GM18526 (cell line): ENCODE measurements around the gene DNAJC5.

Source experiments
- POLR2A ChIP-seq: IDR thresholded peaks from 3 replicates; pipeline ENCODE4 v1.6.1; 2011; ENCODE audit not compliant: insufficient read length; ENCODE audit errors: extremely low read depth

Gene DNAJC5

DNA sequence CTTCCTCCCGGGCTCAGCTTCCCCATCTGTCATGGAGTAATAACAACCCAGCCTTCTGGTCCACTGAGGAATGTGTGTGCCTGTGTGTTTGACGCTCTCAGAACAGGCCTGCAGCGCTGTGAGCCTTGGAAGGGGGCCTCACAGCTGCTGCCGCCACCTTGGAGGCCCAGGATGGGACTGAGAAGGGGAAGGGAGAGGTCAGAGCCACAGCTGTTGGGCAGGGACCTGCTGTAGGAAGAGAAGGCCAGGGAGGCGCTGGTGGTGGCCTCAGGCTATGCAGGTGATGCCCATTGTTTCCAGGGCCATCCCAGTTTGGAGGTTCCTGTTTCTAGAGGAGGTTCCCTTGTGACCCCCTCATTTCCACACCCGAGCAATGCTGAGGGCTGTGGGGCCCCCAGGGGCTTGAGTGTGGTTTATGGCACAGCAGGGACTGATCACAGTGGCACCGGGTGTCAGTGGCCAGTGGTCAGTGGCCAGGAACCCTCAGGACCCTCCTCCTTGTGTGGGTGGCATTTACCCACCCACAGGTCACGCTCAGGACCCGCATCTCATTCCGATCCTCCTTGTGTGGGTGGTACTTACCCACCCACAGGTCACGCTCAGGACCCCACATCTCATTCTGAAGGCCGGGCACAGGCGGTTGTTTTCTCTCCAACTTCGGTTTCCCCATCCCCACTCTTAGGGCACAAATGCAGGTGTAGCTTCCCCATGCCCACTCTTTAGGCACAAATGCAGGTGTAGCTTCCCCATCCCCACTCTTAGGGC lies 15.8 kb upstream of the DNAJC5 start:
- no peak for TF ChIP-seq POLR2A

DNA sequence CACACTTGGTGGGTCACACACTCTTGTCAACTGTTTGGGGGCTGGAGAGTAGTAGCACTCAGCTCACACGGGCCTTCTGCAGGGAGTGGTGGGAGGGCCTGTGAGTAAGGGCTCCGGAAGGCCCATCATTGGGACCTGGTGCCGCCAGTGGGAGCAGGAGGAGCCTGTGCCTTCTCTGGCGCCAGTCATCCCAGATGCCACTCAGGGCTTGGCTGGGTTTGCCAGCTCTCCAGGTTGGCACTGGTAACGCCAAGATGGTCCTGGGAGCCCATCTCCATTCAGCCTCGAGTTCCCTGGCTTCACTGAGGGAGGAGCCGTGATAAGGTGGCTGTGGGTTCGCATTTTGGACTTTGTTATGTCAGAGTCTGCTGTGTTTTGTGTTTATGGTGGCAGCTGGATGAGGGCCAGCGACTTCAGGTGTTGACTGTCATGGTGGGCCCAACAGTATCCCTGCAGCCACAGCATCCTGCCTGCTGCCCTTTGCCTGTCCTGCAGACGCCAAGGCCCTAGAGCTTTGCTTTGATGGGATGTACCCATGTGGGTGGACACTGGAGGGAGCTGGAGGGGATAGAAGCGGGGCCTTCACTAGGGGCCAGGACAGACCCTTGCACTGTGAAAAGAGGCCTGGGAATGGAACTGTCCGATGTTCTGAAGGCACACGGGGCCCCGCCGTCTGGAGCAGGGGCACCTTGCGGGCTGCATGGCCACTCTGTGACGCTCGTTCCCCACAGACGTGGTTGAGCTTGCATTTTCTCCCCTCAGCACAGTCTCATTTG lies 13.3 kb upstream of the DNAJC5 start:
- no peak for TF ChIP-seq POLR2A

DNA sequence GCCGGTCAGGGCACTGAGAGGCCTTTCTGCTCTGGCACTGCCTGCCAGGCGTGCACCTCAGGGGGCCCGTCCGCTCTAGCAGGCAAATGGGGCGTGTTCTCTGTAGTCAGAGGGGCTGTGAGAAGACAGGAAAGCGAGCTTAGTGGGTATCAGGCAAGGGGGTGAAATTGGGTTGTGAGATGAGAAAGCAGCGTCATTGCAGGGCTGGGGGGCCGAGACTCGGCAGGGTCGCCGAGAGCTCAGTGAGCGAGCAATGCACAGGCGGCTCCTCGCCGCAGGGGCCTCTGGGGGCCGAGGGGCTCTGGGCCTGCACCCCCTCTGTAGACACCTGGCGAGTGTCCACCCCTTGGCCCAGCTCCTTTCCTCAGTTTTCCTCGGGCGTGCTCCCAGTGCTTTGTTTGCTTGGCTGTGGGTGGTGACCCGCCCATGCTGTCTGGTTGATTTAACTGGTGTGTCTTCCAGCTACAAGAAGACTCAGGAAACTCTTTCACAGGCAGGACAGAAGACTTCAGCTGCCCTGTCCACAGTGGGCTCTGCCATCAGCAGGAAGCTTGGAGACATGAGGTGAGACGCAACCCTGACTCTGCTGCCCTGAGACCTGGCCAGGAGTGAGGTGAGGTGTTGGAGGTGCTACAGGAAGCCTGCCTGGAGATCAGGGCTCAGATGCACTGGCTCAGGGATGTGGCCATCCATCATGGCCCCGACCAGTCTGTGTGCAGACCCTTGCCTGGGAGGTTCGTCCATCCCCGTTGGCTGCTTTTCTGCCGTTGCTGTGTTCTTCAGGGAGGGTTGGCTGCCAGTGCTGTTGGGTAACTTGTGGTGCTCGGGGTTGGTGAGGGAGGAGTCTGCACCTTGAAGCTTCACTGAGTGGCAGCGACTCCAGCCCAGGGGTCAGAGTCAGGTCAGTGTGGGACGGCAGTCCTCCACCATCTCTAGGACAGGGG lies 12.4 kb upstream of the DNAJC5 start:
- no peak for TF ChIP-seq POLR2A

DNA sequence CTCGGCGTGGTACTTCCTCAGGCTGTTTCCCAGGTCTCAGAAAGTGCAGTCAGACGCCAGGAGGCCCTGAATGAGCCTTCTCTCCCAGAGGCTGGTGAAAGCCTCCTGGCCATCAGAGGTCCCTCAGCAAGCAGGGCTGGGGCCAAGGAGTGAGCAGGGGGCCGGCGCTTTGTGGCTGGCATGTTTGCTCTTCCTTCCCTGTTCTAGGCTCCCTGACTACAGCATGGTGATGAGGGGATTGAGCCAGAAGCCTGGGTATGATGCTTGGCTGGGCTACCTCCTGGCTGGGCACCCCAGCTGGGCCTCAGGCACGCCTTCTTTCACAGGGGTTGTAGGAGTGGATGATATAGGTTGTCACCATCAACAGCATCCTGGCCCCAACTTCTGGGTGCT lies 11.7 kb upstream of the DNAJC5 start:
- no peak for TF ChIP-seq POLR2A

DNA sequence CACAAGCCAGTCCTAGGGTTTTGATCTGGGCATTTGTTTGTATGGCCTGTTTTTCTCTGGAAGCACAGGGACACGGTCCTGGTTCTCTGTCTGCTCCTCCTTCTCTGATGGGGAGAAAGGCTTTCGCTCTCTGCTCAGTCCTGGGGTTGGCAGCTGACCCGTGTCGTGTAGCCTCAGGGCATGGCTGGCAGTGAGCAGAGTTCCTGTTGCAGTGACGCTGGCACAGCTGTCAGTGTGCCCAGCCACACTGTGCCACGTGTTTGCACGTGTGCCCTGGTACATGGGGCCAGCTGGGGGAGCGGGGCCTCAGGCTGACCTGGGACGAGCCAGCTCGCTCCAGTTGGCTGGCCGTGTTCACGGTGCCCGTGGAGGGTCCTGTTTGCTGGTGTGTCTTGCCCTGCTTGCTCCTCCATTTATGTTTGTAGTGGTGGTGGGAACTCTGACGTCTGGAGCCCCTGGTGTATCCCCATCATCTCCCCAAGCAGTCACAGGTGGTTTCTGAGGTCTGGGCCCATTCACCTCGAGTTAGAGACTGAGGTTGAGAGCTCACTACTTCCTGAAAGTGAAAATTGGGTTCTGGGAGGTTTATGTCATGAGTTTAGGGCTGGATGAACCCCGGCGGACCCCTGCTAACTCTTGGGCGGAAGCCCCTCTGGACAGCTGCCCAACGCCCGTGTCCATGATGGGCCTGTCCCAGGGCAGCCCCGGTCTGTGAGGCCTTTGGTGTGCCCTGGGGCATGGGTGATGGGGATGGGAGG lies 10.2 kb upstream of the DNAJC5 start:
- TF ChIP-seq POLR2A, result no peak

DNA sequence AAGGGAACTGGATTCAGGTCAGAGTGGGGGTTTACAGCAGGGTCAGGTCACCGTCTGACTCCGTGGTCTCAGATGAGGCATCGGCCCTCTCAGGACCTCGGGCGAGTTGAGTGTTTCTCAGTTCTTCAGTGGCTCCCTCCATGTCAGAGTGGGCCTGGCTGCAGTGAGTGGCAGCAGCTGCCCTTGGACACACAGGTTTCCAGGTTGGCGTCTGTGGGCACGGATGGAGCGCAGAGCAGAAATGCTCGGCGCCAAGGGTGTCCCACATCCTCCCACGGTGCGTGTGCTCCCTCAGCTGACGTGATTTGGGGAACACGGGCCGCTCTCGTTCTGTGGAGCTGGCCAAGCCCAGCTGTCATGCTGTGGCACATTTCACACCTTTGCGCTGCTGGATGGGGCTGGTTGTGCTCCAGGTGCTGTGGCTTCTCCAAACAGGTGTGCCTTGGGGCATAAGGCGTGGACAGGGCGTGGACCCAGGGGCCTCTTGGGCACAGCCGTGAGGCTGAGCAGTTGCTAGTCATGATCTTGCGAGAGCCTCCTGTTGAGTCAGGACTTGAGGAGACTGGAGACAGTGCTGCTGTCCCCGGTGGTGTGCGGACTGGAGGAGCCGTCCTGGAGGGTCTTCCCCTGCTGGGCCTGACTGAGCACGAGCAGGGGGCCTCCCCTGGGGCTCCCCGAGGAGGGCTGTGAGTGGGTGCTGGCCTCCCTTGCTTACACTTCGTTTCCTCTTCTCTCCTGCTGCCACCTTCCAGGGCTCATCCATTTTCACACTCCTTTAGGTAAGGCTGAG lies 9.5 kb upstream of the DNAJC5 start:
- TF ChIP-seq POLR2A, result no peak

DNA sequence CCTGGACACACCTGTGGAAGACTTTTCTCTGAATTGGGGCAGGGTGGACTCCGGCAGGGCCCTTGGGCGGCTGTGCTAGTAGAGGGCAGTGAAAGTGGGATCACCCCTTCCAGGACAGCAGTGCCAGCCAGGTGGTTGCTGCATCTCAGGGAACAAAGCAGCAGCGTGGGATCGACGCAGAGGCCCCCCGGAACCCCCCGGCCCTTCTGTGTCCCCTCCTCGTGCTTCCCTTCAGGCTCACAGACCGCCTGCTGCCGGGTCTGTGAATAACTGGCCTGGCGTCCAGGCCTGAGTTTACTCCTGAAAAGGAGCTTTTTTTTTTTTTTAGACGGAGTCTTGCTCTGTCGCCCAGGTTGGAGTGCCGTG lies 8.9 kb upstream of the DNAJC5 start:
- no peak for TF ChIP-seq POLR2A

DNA sequence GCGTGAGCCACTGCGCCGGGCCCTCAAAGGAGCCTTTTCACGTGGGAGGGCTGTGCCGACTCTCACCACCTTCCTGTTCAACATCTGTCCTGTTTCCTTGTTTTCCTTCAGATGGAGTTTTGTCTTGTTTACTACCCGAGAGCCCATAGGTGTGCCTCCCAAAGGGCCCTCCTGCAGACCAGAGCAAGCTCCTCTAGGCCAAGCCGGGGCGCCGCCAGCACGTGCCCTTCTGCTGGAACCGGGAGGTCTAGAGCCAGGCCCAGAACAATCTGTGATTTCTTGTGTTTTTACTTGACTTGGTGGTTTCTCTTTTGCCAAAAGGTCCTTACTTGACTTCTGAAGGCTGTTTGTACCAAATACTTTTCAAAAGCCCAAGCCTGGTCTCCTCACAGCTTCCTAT lies 8.0 kb upstream of the DNAJC5 start:
- no peak for TF ChIP-seq POLR2A

DNA sequence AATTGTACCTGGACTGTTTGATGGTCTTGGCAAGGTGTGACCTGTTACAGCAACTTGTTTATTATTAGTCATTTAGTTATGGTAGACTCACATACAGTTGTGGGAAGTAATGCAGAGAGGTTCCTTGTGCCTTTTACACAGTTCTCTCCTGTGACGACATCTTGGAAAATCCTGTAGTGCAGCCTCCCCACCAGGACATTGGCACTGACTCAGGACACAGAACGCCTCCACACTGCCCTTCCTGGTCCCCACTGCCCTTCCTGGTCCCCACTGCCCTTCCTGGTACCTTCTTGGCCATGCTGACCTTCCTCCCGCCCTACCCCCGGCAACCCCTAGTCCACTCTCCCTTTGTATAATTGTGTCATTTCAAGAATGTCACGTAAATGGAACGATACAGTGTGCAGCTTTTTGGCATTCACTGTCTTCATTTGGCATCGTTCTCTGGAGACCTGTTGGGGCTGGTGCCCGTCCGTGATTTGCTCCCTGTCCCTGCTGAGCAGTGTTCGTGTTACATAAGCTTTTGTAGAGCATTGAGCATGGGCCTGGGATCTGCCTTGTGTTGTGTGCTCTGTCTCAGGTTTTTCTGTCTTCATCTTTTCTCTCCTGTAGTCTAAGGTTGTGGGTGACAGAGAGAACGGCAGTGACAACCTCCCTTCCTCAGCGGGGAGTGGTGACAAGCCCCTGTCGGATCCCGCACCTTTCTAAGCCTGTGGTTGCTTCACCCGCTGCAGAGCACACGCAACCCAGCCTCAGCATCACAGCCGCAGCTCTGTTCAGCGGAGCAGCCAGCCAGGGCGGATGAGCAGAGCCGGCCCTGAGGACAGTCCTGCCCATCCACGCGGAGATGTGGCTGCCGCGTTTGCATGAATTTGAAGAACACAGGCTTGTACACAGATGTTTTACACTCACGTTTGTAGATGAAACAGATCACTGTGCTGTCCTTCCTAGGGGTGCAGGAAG lies 5.4 kb upstream of the DNAJC5 start:
- TF ChIP-seq POLR2A, result no peak

DNA sequence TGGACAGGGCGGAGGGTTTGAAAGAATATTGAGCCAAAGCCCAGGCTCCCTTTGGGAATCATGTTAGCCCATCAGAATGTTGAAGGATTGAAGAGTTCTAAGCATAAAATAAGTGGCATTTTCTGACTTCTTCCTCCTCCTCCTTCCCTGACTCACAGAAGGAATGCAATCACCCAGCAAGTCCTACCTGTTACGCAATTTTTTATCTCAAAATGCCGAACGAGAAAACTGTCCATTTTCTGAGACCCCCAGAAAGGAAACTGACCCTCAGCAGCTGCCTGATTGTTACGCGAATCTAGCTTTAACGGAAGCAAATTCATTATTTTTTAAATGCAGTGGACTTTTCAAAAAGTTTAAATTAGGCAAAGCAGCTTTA lies 4.7 kb upstream of the DNAJC5 start:
- TF ChIP-seq POLR2A, result no peak

DNA sequence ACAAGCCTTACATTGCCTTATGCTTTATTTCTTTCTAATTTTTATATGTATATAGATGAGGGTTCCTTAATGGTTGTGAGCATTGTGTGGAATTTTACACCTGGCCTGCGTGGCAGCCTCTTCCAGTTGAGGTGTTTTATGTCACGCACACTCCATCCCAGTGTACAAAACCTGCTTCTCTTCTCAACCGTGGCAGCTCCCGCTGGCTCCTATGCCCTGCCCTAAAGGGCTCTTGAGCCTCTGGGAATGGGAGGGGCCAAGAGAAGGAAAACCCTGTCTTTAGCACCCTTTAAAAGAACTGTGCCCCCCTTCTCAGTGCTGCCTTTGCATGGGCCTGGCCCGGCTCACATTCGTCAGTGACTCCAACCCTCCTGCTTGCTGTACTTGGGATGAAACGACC lies 4.3 kb upstream of the DNAJC5 start:
- TF ChIP-seq POLR2A, result no peak

DNA sequence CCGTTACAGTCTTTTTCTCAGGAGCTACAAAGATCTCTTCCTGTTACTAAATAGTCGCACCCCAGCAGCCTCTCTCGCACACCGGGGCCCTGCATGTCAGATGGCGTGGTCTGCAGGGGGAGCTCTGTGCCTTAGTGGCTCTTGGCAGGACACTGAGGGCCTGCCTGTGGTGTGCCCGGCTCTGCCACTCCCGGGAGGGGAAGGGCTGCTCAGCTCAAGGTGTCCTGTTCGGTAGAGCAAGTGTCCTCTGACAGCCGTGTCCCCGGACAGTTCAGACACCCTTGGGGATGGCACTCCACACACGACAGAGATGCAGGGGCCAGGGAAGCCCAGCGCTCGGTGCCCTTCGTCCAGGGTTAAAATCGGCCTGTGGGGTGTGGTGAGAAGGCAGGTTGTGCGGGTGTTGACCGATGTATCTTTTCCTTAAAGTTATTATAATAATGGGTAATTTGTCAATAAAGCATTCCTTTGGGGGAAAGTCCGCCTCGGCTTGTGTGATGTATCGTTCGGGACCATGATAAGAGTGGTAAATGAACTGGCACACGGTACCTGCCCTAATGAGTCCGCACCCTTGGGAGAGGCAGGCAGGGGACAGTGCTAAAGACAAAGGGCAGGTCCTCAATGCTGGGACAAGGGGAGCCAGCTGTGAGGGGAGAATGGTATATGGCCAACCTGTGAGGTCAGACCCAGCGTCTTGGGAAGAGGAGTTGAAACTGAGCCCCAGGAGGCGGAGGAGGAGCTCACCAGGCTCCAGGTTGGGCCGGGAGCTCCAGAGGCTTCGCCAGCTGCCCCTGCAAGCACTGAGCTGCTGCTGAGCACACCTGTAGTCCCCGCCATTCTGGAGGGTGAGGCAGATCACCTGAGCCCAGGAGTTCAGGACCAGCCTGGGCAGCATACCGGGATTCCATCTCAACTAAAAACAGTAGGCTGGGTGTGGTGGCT lies 3.6 kb upstream of the DNAJC5 start:
- TF ChIP-seq POLR2A, result no peak

DNA sequence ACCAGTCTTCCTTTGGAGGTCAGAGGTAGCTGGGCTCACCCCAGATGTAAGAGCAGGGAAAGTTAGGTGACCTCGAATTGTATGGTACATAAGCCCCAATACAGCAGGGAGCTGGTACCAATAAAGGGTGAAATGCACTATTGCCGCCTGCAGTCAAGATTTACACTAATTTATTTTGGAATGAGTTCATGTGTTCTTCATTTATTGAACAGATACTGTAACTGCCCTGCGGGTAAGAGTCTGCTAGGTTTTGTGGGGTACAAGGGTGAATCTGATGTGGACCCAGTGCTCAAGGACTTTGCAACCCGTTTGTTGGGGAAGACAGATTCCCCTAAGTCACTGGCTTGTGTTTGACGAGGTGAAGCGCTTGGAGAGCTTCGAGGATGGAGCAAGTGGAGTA lies 2.5 kb upstream of the DNAJC5 start:
- TF ChIP-seq POLR2A, result no peak
